Measurements from ENCODE around the gene TRIM61. TPM values are rescaled to one million over a fixed set of nuclear protein-coding genes. Genes with fewer than 3 reads are reported as not detected.

The TRIM61 gene
- total RNA-seq, 4 donors from 2014 or later = 0.15 TPM; not detected in 3

DNA sequence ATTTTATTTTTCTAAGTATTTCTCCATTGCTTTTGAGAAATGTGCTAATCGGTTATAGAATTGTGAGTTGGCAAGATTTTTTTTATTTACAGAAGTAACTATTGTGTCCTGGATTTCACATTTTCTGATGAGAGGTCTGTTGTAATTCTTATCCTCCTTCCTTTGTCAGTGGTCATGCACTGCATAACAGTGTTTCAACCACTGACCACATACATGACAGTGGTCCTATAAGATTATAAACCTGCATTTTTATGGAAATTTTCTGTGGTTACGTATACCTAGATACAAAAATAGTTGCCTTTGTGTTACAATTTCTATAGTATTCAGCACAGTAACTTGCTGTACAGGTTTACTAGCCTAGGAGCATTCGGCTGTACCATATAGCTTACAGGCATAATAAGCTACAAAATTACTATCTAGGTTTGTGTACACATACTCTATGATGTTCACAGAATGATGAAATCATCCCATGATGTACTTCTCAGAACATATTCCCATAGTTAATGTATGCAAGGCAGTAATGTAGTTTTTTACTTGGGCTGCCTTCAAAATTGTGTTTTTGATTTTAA, 52.7 kb downstream of the TRIM61 start:
- WGBS, 2 donors = 56 to 65% methylated on average over 3 of the region's 3 CpGs
- Histone ChIP-seq H3K4me1 (no peaks in the 10 kb centered on the region), H3K27me3 (no peaks in the 10 kb centered on the region), H3K27ac (no peak overlapping the region), H3K9me3 (no peaks in the 10 kb centered on the region), H3K4me3 (no peak overlapping the region), H3K36me3 (no peaks in the 10 kb centered on the region)
- no peak for TF ChIP-seq POLR2A (IDR thresholded peaks at IDR 0.05)
- TF ChIP-seq, protein P1, sequence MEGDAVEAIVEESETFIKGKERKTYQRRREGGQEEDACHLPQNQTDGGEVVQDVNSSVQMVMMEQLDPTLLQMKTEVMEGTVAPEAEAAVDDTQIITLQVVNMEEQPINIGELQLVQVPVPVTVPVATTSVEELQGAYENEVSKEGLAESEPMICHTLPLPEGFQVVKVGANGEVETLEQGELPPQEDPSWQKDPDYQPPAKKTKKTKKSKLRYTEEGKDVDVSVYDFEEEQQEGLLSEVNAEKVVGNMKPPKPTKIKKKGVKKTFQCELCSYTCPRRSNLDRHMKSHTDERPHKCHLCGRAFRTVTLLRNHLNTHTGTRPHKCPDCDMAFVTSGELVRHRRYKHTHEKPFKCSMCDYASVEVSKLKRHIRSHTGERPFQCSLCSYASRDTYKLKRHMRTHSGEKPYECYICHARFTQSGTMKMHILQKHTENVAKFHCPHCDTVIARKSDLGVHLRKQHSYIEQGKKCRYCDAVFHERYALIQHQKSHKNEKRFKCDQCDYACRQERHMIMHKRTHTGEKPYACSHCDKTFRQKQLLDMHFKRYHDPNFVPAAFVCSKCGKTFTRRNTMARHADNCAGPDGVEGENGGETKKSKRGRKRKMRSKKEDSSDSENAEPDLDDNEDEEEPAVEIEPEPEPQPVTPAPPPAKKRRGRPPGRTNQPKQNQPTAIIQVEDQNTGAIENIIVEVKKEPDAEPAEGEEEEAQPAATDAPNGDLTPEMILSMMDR (IDR thresholded peaks at IDR 0.05) = no peak
- no peak for DNase-seq
- intact Hi-C loops (cut with DNase I) = no loop called here

DNA sequence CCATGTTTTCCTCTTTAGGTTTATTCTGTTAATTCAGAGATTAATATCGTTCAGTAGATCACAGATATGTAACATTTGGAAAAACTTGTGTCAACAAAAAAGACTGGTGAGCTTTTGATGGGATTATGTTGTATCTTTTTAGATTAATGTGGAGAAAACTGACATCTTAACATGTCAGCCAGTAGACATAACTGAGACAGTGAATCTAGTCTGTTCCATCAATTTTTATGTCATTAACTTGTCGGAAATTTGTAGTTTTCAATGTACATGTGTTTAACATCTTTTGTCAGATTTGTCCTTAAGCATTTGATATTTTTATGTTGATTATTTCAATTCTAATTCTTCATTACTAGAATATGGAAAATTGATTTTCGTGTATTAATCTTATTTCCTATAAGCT, 58.5 kb downstream of the TRIM61 start:
- Histone ChIP-seq H3K27me3 (no peaks in the 10 kb centered on the region), H3K4me3 (no peak overlapping the region), H3K9me3 (no peaks in the 10 kb centered on the region), H3K36me3 (no peaks in the 10 kb centered on the region), H3K27ac (no peak overlapping the region), H3K4me1 (no peaks in the 10 kb centered on the region)
- TF ChIP-seq, protein P1 (IDR thresholded peaks at IDR 0.05) = no peak
- TF ChIP-seq POLR2A (IDR thresholded peaks at IDR 0.05) = no peak
- no peak for DNase-seq
- WGBS, 2 donors = 57 to 58% methylated on average over 3 of the region's 3 CpGs
- intact Hi-C loops (cut with DNase I) = no loop called here

Small RNA genes lying within 50 kb of the gene (small RNA-seq; reads per million reads assigned to genes)
- gene AC106872.12 = 0 reads per million in 4 donors

Other genes starting within 250 kb of the TRIM61 start
- not detected for gene SMIM31, start 223.5 kb downstream of the TRIM61 start, total RNA-seq
- gene APELA, start 100.5 kb downstream of the TRIM61 start, total RNA-seq = not detected
- gene TRIM60, start 54.3 kb upstream of the TRIM61 start, total RNA-seq = not detected
- not detected for gene TRIM75, start 76.2 kb upstream of the TRIM61 start, total RNA-seq
- gene TMEM192, start 135.2 kb upstream of the TRIM61 start, total RNA-seq = 10 to 100 TPM in 1 of 4 donors, 1 to 10 TPM in 3; 2.1 to 11.3 (median 7.2) TPM
- gene KLHL2, start 229.9 kb upstream of the TRIM61 start, total RNA-seq = 10 to 100 TPM; 25.6 to 44.3 (median 30.8) TPM

All from esophagus squamous epithelium (tissue), 5 donors.